VCaP (cell line): ENCODE data around the gene WASF3.
A peak's percentile ranks its signal among the peaks of the same experiment; 100 is the strongest.

Source experiments
- H3K27ac ChIP-seq: fragments of 450-650 bp; 2 replicates; pipeline ENCODE4 v1.5.1; 2017
- TF ChIP-seq, protein P1 (sequence below): fragments of 450-650 bp; conservative IDR thresholded peaks from 2 replicates; pipeline ENCODE4 v1.5.1; 2017; ENCODE audit warnings: mild to moderate bottlenecking, moderate library complexity

Gene WASF3

DNA sequence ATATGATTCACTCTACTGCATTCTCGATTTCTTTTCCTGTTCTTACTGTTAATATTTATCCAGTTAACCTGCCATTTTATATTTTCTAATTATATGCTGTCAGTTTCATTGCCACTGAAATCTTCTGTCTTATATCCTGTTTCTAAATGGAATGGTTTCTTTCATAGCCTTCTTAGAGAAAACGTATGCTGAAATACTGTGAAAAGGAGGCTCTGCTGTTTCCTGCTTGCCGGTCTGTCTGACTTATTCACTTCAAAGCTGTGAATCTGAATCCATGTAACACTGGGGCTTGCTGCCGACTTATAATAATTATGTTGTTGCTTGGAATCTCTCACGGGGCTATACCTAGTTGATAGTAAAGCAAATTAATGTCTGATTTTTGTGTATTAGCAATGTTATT is 123.1 kb downstream of the WASF3 start:
- H3K27ac ChIP-seq = peak overlapping the region; percentile 9; the same call in 1 of the 2 replicates
- TF ChIP-seq, protein P1, sequence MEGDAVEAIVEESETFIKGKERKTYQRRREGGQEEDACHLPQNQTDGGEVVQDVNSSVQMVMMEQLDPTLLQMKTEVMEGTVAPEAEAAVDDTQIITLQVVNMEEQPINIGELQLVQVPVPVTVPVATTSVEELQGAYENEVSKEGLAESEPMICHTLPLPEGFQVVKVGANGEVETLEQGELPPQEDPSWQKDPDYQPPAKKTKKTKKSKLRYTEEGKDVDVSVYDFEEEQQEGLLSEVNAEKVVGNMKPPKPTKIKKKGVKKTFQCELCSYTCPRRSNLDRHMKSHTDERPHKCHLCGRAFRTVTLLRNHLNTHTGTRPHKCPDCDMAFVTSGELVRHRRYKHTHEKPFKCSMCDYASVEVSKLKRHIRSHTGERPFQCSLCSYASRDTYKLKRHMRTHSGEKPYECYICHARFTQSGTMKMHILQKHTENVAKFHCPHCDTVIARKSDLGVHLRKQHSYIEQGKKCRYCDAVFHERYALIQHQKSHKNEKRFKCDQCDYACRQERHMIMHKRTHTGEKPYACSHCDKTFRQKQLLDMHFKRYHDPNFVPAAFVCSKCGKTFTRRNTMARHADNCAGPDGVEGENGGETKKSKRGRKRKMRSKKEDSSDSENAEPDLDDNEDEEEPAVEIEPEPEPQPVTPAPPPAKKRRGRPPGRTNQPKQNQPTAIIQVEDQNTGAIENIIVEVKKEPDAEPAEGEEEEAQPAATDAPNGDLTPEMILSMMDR = no peak

DNA sequence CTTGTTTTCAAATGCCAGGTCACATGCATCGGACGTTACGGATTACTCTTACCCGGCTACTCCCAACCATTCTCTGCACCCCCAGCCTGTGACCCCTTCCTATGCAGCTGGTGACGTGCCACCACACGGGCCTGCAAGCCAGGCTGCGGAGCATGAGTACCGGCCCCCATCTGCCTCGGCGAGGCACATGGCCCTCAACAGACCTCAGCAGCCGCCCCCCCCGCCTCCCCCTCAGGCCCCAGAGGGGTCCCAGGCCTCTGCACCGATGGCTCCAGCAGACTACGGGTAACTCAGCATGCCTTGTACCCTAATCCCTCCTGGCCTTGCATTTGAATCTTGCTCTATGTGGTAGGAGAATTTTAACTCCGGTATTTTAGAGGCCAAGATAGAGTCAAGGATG is 123.6 kb downstream of the WASF3 start:
- H3K27ac ChIP-seq = no peak overlapping the region
- TF ChIP-seq, protein P1 = no peak

DNA sequence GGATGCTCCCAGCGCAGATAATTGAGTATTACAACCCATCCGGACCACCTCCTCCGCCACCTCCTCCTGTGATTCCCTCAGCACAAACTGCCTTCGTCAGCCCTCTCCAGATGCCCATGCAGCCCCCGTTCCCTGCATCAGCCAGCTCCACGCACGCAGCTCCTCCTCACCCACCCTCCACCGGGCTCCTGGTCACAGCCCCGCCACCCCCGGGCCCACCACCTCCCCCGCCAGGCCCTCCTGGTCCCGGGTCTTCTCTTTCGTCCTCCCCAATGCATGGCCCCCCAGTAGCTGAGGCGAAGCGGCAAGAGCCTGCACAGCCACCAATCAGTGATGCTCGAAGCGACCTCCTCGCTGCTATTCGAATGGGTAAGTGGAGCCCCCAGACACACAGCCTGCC is 125.1 kb downstream of the WASF3 start:
- H3K27ac ChIP-seq = no peak overlapping the region
- TF ChIP-seq, protein P1 = no peak

DNA sequence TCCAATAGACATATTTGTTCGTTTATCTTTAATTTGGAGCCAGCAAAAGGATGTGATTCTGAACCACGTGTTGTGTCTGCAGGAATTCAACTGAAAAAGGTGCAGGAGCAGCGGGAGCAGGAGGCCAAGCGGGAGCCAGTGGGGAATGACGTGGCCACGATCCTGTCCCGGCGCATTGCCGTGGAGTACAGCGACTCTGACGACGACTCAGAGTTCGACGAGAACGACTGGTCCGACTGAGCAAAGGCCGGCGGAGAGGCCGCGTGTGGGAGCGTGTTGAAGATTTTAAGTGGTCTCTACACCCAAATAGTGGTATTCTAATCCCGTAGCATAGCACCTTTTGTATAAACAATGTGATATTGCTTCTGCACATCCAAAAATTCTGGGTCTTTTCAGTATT is 128.1 kb downstream of the WASF3 start:
- TF ChIP-seq, protein P1 = no peak

DNA sequence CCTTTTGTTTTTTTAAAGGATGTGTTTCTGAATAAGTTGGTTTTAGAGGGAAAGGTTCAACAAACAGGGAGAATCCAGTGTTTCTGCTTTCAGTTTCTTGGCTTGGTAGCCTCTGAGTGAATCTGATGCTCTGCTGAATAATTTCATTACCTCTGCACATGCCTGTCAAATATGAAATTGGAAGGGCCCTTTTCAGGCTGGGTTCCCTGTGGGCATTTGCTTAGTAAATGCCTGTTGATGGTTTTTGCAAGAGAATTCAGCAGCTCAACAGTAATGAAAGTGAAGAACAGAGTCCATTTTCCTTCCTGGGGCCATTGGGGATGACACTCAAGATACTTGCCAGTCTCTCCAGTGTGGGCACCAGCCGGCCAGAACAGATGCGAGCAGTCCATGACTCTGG is 128.8 kb downstream of the WASF3 start:
- no peak overlapping the region for H3K27ac ChIP-seq
- TF ChIP-seq, protein P1 = no peak

More for the DNA sequence above, 128.1 kb downstream of the WASF3 start:
- H3K27ac ChIP-seq = no peak overlapping the region

DNA sequence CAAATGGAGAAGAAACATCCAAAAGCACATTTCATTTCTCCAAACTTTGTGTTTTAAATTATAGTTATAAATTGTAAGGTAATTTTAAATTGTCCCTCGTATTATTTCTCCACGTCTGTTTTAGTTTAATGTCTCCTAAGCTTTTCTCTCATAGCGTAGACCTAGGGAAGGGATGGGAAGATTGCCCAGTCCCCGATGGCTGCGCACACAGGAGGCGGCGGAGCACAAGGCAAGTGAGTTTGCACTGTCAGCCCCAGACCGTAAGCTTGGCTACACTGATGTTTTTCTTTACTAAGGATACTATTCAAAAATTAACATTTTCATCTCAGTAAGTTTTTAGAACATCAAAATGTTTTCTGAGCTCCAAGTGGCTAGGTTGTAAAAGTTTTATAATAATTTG is 130.8 kb downstream of the WASF3 start:
- TF ChIP-seq, protein P1 = no peak

DNA sequence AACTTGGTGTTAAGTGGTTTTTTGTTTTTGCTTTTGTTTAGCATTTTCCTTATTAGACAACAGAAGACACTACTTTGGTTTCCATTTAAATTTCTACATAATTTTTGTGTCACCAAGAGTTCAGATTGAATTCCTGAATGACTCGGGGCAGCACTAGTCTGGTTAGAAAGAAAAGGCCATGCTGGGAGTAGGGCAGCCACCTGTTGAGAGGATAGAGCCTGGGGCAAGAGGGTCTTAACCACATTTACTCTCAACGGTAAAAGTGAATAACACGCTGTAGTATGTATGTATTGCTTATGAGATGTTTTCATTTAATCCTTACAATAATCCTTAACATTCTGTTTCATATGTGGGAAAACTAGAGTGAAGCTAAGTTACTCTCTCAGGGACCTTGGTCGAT is 131.5 kb downstream of the WASF3 start:
- no peak overlapping the region for H3K27ac ChIP-seq

More for the DNA sequence above, 130.8 kb downstream of the WASF3 start:
- H3K27ac ChIP-seq = no peak overlapping the region

More for the DNA sequence above, 131.5 kb downstream of the WASF3 start:
- TF ChIP-seq, protein P1 = no peak
